Hematopoietic multipotent progenitor cell treated with erythropoietin and hydrocortisone succinate and interleukin-3 and kit ligand, for 17 days (in vitro differentiated cells): Measurements from ENCODE around the gene ELOVL3.
"Not testable (repeated sequence)": the region's sequence is repeated elsewhere in the genome, so short reads cannot be mapped to it uniquely, and the experiment has no call there.

ENCODE experiments used
- DNase-seq: peaks from one replicate; pipeline ENCODE4 v3.0.0-alpha.2; 2015; ENCODE audit warnings: low spot score

ELOVL3 gene

DNA sequence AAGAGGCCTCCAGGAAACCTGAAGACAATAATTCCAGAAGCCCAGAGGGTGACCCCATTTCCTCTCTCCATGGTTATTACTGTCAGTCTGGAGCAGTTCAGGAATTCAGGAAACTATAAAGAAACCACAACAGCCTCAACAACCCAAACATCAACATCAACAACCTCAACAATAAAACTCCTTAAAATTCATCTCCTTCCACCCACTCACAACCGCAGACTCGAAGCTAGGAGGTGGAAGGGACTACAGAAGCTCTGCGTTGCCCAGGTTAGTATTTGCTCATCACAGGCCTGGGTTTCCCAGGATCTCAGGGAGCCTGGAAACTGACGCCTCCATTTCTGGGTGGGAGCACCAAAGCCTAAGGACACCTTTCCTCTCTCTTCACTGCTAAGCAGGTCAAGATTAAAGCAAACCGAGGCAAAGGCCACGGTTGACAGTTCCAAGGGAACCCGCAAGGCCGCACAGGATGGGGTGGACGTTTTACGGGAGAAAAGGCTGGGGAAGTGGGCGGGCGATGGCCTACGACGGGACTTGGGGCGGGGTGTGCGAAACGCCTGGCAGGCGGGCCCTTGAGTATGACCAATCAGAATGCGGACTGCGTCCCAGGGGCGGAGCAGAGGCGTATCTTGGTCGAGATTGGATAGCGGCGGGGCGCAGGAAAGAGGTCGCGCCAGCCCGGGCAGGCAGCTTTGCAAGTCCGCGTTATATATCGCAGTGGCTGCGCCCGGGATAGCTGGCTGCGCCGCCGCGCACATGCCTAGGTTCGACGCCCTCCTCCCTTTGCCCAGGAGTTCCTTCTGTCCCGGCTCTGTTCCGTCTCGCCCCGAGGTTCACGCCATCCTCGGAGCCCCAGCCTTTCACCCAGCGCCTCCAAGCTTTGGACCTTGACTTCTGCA lies at the start of gene ELOVL3:
ELOVL3 (plus strand) TSS at position 654 of the 896 bp plus-strand sequence. CDS start 250 bp downstream, outside the sequence.
- DNase-seq, result peak; percentile 78

DNA sequence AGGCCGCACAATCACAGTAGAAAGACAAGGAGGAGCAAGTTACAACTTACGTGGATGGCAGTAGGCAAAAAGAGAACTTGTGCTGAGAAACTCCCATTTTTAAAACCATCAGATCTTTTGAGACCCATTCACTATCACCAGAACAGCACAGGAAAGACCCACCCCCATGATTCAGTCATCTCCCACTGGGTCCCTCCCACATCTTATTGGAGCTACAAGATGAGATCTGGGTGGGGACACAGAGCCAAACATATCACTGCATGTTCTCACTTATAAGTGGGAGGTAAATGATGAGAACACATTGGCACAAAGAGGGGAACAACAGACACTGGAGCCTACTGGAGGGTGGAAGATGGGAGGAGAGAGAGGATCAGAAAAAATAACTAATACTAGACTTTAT lies 41.5 kb upstream of the ELOVL3 start:
- no peak for DNase-seq

DNA sequence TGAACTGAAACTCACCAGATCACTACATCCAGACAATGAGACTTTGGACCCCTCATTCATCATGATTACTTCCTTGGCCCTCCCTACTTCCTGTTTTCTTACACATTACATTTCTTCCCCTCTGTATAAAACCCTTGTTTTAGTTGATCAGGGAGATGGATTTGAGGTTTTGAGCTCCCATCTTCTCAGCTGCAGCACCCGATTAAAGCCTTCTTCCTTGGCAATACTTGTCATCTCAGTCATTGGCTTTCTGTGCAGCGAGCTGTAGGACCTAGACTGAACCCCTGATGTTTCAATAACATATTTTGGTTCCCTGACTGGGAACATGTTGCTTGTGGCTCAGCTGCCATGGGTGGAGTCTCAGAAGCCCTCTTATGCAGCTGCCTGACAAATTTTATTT lies 40.8 kb upstream of the ELOVL3 start:
- no peak for DNase-seq

DNA sequence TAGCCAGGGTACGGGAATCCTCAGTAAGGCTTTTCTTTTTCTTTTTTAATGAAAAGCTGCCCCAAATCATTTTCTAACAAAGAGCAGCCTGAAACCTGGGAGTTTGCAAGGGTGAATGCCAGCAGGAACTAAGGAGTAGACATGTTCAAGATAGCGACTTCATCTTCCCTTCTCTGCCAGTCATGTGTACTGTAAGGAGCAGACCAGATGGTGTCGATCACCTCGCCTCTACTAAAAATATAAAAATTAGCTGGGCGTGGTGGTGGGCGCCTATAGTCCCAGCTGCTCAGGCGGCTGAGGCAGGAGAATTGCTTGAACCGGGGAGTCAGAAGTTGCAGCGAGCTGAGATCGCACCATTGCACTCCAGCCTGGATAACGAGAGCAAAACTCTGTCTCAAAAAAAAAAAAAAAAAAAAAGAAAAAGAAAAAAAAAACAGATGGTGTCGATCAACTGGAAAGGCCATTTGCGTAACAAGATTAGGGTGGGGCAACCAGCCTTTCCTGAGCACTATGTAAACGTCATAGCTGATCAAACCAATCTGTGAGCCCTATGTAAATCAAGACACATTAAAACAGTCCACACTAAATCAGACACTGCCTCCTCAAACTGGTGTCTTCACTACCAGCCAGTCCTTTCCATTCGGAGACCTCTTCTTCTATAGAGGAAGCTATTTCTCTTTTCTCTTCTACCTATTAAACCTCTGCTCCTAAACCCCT lies 40.1 kb upstream of the ELOVL3 start:
- DNase-seq, result no peak

DNA sequence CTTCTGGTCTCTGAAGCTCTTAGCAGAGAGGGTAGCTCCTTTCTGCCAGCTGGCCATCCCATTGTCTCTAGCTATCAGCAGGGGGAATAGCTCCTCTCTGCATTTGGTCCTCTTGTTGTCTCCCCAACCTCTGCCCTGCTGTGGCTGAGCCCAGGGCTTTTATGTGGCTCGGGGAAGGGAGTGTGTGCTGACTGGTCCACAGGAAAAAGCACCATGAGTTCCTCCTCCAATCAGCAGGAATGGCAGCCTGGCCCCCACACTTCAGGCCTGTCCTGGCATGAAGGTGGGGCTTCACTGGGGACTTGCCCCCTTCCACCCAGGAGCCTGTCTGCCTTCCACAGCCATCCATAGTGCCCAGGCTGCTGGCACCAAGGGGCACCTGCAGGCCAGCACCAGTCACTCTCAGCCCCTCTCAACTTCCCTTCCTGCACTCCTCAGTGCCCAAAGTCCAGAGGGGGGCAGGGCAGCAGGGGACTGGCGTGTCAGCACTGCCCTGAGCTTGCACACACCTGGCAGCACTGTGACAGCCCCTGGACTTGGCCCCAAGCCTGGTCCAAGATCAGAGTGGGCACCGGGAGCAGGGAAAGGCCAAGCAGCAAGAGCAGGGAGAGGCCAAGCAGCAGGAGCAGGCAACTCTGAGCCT lies 37.7 kb upstream of the ELOVL3 start:
- no peak for DNase-seq

GRCh38 chr10:102188941-102189898 lies 36.9 kb upstream of the ELOVL3 start:
- not testable (repeated sequence) for DNase-seq

GRCh38 chr10:102191956-102192355 lies 34.1 kb upstream of the ELOVL3 start:
- DNase-seq, result no peak

GRCh38 chr10:102195296-102195870 lies 30.7 kb upstream of the ELOVL3 start:
- no peak for DNase-seq

GRCh38 chr10:102196893-102197292 lies 29.2 kb upstream of the ELOVL3 start:
- no peak for DNase-seq

GRCh38 chr10:102198027-102198426 lies 28.1 kb upstream of the ELOVL3 start:
- no peak for DNase-seq

DNA sequence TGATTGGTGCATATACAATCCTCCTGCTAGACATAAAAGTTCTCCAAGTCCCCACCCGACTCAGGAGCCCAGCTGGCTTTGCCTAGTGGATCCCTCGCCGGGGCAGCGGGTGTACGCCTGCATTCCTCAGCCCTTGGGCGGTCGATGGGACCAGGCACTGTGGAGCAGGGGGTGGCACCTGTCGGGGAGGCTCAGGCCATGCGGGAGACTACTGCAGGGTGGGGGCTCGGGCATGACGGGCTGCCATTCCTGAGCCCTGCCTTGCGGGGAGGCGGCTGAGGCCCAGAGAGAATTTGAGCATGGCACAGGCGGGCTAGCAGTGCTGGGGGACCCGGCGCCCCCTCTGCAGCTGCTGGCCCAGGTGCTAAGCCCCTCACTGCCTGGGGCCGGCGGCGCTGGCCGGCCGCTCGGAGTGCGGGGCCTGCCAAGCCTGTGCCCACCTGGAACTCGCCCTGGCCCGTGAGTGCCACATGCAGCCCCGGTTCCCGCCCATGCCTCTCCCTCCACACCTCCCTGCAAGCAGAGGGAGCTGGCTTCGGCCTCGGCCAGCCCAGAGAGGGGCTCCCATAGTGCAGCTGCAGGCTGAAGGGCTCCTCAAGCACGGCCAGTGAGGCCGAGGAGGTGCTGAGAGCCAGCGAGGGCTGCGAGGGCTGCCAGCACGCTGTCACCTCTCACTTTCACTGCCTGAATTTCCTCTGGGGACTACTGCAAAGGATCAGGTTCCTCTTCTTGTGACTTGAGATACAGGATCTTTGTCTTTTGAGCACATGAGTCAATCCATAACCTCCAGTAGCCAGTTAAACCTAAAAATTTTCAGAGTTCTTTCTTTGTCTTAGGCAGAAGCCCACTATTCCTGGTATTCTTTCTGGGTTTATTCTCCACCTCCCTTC lies 25.1 kb upstream of the ELOVL3 start:
- no peak for DNase-seq

GRCh38 chr10:102202386-102202785 lies 23.7 kb upstream of the ELOVL3 start:
- DNase-seq, result no peak

- no peak for DNase-seq
Observed at GRCh38 chr10:102208311-102209035, 17.6 kb upstream of the ELOVL3 start.

GRCh38 chr10:102211615-102212299 lies 14.3 kb upstream of the ELOVL3 start:
- no peak for DNase-seq

DNA sequence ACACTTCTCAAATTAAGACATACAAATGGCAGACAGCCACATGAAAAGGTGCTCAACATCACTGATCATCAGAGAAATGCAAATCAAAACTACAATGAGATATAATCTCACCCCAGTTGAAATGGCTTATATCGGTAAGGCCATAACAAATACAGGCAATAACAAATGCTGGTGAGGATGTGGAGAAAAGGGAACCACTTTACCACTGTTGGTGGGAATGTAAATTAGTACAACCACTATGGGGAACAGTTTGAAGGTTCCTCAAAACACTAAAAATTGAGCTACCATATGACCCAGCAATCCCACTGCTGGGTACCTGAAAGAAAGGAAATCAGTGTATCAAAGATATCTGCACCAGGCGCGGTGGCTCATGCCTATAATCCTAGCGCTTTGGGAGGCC lies 12.5 kb upstream of the ELOVL3 start:
- not testable (repeated sequence) for DNase-seq

DNA sequence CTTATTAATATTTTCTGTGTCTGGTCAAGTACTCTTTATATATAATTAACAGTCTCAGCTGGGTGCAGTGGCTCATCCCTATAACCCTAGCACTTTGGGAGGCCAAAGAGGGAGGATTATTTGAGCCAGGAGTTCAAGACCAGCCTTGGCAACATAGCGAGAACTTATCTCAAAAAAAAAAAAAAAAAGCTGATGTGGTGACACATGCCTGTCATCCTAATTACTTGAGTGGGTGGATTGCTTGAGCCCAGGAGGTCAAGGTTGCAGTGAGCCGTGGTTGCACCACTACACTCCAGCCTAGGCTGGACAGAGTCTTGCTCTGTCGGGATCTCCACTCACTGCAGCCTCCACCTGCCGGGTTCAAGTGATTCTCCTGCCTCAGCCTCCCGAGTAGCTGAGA lies 6.7 kb upstream of the ELOVL3 start:
- DNase-seq, result no peak

DNA sequence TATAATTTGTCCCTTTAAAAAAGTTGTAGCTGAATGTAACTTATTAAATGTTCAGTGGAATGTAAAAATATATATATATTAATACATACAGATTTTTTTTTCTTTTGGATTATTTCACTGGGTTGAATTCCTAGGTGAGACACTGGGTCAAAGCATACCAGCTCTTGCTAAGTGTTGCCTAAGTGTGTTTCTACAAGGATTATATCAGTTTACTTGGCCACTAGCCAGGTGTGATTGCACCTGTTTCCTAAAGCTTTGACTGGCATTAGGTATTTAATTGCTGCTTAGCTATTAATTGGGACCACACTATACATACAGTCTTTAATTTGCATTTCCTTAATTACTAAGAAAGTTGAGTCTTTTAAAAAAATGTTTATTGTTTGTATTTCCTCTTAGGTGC lies 5.5 kb upstream of the ELOVL3 start:
- no peak for DNase-seq

DNA sequence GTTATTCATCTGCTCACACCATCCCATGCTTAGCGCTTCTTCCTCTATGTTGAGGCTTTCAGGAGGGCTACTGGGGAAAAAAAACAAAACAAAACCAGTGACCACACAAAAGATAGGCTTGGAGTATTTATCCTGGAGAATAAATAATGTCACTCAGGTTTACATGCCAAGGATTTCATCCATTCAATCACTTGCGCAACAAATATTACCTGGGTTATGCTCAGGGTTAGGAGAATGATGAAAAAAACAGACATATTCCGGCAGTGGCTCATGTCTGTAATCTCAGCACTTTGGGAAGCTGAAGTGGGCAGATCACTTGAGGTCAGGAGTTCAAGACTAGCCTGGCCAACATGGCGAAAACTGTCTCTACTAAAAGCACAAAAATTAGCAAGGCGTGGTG lies 3.3 kb upstream of the ELOVL3 start:
- DNase-seq, result no peak

DNA sequence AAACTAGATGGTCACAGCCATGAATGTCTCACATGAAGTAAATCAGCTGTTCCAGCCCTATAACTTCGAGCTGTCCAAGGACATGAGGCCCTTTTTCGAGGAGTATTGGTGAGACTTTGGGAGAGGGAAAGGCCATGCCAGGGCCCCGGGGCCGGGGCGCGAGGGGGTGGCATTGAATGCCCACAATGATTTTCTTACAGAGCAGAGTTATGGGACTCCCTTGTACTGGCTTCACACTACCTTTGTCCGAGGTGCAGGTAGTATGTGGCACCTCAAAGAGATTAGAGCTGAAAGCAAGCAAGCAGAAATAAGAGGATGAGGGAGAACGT lies 407 bp downstream of the ELOVL3 start:
- DNase-seq, result no peak
